H9 (cell line): ENCODE measurements around the gene GAS2L2. TPM values are rescaled to one million over a fixed set of nuclear protein-coding genes. Genes with fewer than 3 reads are reported as not detected.

Source experiments
- DNase-seq: peaks from one replicate; pipeline ENCODE4 v3.0.0-alpha.2; 2017
- H2AFZ ChIP-seq: one replicate; pipeline ENCODE4 v1.6.1; 2013; ENCODE audit warnings: mild to moderate bottlenecking, low read length, control low read depth, moderate library complexity
- H2AK5ac ChIP-seq: 2 replicates; pipeline ENCODE4 v1.6.1; 2013; ENCODE audit warnings: low read length, control low read depth, mixed read lengths; ENCODE audit not compliant: insufficient read length
- H2BK120ac ChIP-seq: one replicate; pipeline ENCODE4 v1.6.1; 2013; ENCODE audit warnings: low read depth, mild to moderate bottlenecking, low read length, control low read depth, inconsistent platforms; ENCODE audit not compliant: poor library complexity, severe bottlenecking
- H2BK12ac ChIP-seq: 2 replicates; pipeline ENCODE4 v1.6.1; 2013; ENCODE audit warnings: low read length, control low read depth, mixed read lengths, low read depth; ENCODE audit not compliant: insufficient read length
- H2BK15ac ChIP-seq: 2 replicates; pipeline ENCODE4 v1.6.1; 2013; ENCODE audit warnings: low read depth, low read length, control low read depth
- H2BK20ac ChIP-seq: one replicate; pipeline ENCODE4 v1.6.1; 2013; ENCODE audit warnings: low read depth, mild to moderate bottlenecking, low read length, control low read depth, inconsistent platforms; ENCODE audit not compliant: poor library complexity, severe bottlenecking
- H2BK5ac ChIP-seq: 2 replicates; pipeline ENCODE4 v1.6.1; 2013; ENCODE audit warnings: low read length, control low read depth, mixed read lengths; ENCODE audit not compliant: insufficient read length
- H3K14ac ChIP-seq: 2 replicates; pipeline ENCODE4 v1.6.1; 2013; ENCODE audit warnings: low read length, control low read depth; ENCODE audit not compliant: insufficient read depth
- H3K18ac ChIP-seq: 2 replicates; pipeline ENCODE4 v1.6.1; 2013; ENCODE audit warnings: low read depth, mild to moderate bottlenecking, mixed read lengths, low read length, control low read depth; ENCODE audit not compliant: insufficient read length
- H3K23ac ChIP-seq: 2 replicates; pipeline ENCODE4 v1.6.1; 2013; ENCODE audit warnings: low read length, control low read depth, mixed read lengths, low read depth; ENCODE audit not compliant: insufficient read length
- H3K23me2 ChIP-seq: 2 replicates; pipeline ENCODE4 v1.6.1; 2013; ENCODE audit warnings: low read depth, mild to moderate bottlenecking, mixed read lengths, low read length, control low read depth; ENCODE audit not compliant: insufficient read length, poor library complexity, severe bottlenecking
- H3K27ac ChIP-seq: 2 replicates; pipeline ENCODE4 v1.5.1; 2013; ENCODE audit warnings: low read length, control low read depth, mixed read lengths, low read depth; ENCODE audit not compliant: insufficient read length
- H3K27me3 ChIP-seq: 2 replicates; pipeline ENCODE4 v1.6.1; 2013; ENCODE audit warnings: low read length, control low read depth, inconsistent platforms; ENCODE audit not compliant: insufficient read depth
- H3K4ac ChIP-seq: 2 replicates; pipeline ENCODE4 v1.6.1; 2013; ENCODE audit warnings: low read depth, mild to moderate bottlenecking, control low read depth, inconsistent platforms, low read length, moderate library complexity
- H3K4me1 ChIP-seq: 2 replicates; pipeline ENCODE4 v1.6.1; 2013; ENCODE audit warnings: low read length, control low read depth, inconsistent platforms; ENCODE audit not compliant: insufficient read depth
- H3K4me2 ChIP-seq: 2 replicates; pipeline ENCODE4 v1.6.1; 2013; ENCODE audit warnings: low read length, control low read depth, mixed read lengths; ENCODE audit not compliant: insufficient read length, insufficient read depth
- H3K56ac ChIP-seq: 2 replicates; pipeline ENCODE4 v1.6.1; 2013; ENCODE audit warnings: low read depth, mild to moderate bottlenecking, mixed read lengths, low read length, control low read depth; ENCODE audit not compliant: insufficient read length
- H3K79me1 ChIP-seq: 2 replicates; pipeline ENCODE4 v1.6.1; 2013; ENCODE audit warnings: low read depth, mild to moderate bottlenecking, moderate library complexity, low read length, control low read depth, inconsistent platforms; ENCODE audit not compliant: insufficient read depth, poor library complexity, severe bottlenecking
- H3K79me2 ChIP-seq: 2 replicates; pipeline ENCODE4 v1.6.1; 2013; ENCODE audit warnings: low read length, control low read depth, inconsistent platforms; ENCODE audit not compliant: insufficient read depth
- H3K9ac ChIP-seq: 2 replicates; pipeline ENCODE4 v1.6.1; 2013; ENCODE audit warnings: low read length, control low read depth, mixed read lengths; ENCODE audit not compliant: insufficient read length; ENCODE audit errors: extremely low read depth
- H3K9me3 ChIP-seq: one replicate; pipeline ENCODE4 v1.6.1; 2013; ENCODE audit warnings: low read depth, low read length, inconsistent platforms; ENCODE audit not compliant: control insufficient read depth
- H3T11ph ChIP-seq: one replicate; pipeline ENCODE4 v1.6.1; 2013; ENCODE audit warnings: mild to moderate bottlenecking, low read length, control low read depth, inconsistent platforms
- H4K20me1 ChIP-seq: one replicate; pipeline ENCODE4 v1.6.1; 2013; ENCODE audit not compliant: control insufficient read depth, insufficient read length, insufficient read depth
- H4K5ac ChIP-seq: 2 replicates; pipeline ENCODE4 v1.6.1; 2013; ENCODE audit warnings: low read depth, mild to moderate bottlenecking, mixed read lengths, low read length, control low read depth; ENCODE audit not compliant: insufficient read length
- H4K8ac ChIP-seq: replicated peaks from 2 replicates; pipeline ENCODE4 v1.6.1; 2013; ENCODE audit warnings: low read length, control low read depth, mixed read lengths, low read depth; ENCODE audit not compliant: insufficient read length
- H4K91ac ChIP-seq: 2 replicates; pipeline ENCODE4 v1.6.1; 2013; ENCODE audit warnings: low read depth, mild to moderate bottlenecking, moderate library complexity, mixed read lengths, low read length, control low read depth; ENCODE audit not compliant: insufficient read length
- H3K27ac Mint-ChIP-seq, 3 experiments: 2 replicates in 2 of 3; 3 replicates in 1 of 3; pipeline ENCODE4 v1.8.0; 2020 to 2021; ENCODE audit warnings: mixed read lengths in 3 of 3, mild to moderate bottlenecking in 1 of 3, moderate library complexity in 1 of 3
- H3K27me3 Mint-ChIP-seq: 2 replicates; pipeline ENCODE4 v1.8.0; 2021; ENCODE audit warnings: low read depth, mild to moderate bottlenecking, moderate library complexity, mixed read lengths
- H3K36me3 Mint-ChIP-seq, 3 experiments: 2 replicates in 2 of 3; 3 replicates in 1 of 3; pipeline ENCODE4 v1.8.0; 2020 to 2021; ENCODE audit warnings: low read depth in 3 of 3, mixed read lengths in 3 of 3; ENCODE audit not compliant: insufficient read depth in 1 of 3
- H3K4me1 Mint-ChIP-seq, 2 experiments: 2 replicates each; pipeline ENCODE4 v1.8.0; 2020; ENCODE audit warnings: mixed read lengths in 2 of 2
- H3K4me3 Mint-ChIP-seq, 2 experiments: 2 replicates in 1 of 2; 3 replicates in 1 of 2; pipeline ENCODE4 v1.8.0; 2020 to 2021; ENCODE audit warnings: mild to moderate bottlenecking in 2 of 2, mixed read lengths in 2 of 2, moderate library complexity in 1 of 2
- H3K9me3 Mint-ChIP-seq, 2 experiments: 2 replicates in 1 of 2; 3 replicates in 1 of 2; pipeline ENCODE4 v1.8.0; 2020; ENCODE audit warnings: mild to moderate bottlenecking in 2 of 2, mixed read lengths in 2 of 2, moderate library complexity in 1 of 2
- WGBS: extraction: QIAGEN DNeasy Blood & Tissue Kit; methylation state at CpG from one replicate; pipeline ENCODE4 v1.1.7; 2013; ENCODE audit warnings: missing lambda C conversion rate, low lambda C conversion rate, mixed read lengths; ENCODE audit not compliant: insufficient read length; ENCODE audit errors: extremely low coverage; 5-methylcytosine and 5-hydroxymethylcytosine counted together
- total RNA-seq: library from RNA; stranded (reverse); gene quantifications from 2 replicates; pipeline ENCODE4 v1.2.1, GENCODE V29; 2021
- TF ChIP-seq, protein P1 (sequence below): fragments of 200-600 bp; sonication (generic); conservative IDR thresholded peaks from 3 replicates; pipeline ENCODE4 v1.8.0; 2021; ENCODE audit warnings: antibody characterized with exemption, mild to moderate bottlenecking

The GAS2L2 gene
- total RNA-seq, 1 experiment from 2014 or later, result not detected

DNA sequence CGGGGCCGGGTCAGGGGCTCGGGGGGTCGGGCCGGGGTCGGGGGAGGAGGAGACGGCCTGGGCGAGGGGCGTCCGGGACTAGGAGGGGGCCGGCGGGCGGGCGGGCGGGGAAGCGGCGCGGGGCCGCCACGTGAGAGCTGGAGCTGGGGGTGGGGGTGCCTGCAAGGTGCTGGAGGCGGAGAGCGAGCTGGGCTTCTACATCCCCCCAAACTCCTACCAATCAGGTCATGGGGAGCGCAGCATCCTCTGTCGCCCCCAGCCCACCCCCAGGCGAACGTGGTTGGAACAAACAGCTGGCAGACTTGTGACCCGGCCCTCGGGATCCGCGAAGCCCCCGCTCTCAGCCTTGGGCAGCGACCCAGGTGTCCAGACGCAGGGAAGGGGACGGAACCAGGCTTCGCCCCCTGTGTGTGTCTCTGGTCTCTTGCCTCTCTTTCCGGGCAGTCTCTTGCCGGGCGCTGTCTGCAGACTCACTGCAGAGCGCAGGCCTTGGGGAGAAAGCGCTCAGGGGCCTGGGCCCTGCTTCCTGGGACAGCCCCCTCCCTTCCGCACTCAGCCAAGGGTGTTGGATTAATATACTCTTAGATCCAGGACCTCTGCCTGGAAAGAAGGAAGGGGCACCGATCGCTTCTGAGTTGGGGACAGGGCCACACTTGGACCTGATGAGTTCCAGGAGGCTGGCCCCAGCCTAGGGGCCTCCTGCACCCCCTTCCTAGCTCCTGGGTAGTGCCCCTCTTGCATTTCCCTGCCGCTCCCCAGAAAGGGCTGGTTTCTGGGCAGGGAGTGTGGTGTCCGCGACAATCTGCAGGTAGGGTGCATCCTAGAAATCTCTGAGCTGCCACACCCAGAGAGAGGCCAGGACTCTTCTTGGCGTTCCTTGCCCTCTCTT is 20.9 kb downstream of the GAS2L2 start:
- H3K4ac ChIP-seq, result no peak overlapping the region
- H3K9me3 Mint-ChIP-seq, result no peaks in the 10 kb centered on the region
- H2BK20ac ChIP-seq, result no peak overlapping the region
- H3K27me3 Mint-ChIP-seq, result peaks cover 28% of the 10 kb centered on the region
- no peaks in the 10 kb centered on the region for H3K27me3 ChIP-seq
- H3K79me1 ChIP-seq, result no peaks in the 10 kb centered on the region
- TF ChIP-seq, protein P1, sequence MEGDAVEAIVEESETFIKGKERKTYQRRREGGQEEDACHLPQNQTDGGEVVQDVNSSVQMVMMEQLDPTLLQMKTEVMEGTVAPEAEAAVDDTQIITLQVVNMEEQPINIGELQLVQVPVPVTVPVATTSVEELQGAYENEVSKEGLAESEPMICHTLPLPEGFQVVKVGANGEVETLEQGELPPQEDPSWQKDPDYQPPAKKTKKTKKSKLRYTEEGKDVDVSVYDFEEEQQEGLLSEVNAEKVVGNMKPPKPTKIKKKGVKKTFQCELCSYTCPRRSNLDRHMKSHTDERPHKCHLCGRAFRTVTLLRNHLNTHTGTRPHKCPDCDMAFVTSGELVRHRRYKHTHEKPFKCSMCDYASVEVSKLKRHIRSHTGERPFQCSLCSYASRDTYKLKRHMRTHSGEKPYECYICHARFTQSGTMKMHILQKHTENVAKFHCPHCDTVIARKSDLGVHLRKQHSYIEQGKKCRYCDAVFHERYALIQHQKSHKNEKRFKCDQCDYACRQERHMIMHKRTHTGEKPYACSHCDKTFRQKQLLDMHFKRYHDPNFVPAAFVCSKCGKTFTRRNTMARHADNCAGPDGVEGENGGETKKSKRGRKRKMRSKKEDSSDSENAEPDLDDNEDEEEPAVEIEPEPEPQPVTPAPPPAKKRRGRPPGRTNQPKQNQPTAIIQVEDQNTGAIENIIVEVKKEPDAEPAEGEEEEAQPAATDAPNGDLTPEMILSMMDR, result no peak
- no peaks in the 10 kb centered on the region for H3K9me3 ChIP-seq
- no peak overlapping the region for H3K14ac ChIP-seq
- H3K23me2 ChIP-seq, result peaks cover 6% of the 10 kb centered on the region
- peaks cover 3% of the 10 kb centered on the region; the same call in 1 of the 2 replicates for H3K4me1 ChIP-seq
- H3K36me3 Mint-ChIP-seq, result no peaks in the 10 kb centered on the region; a peak in 1 of 7 replicates
- no peak overlapping the region for H2AFZ ChIP-seq
- no peaks in the 10 kb centered on the region for H4K20me1 ChIP-seq
- no peak overlapping the region for H3K27ac ChIP-seq
- no peak overlapping the region for H2BK5ac ChIP-seq
- H4K5ac ChIP-seq, result no peak overlapping the region
- H3K23ac ChIP-seq, result no peak overlapping the region
- no peak overlapping the region for H3K27ac Mint-ChIP-seq
- H3K18ac ChIP-seq, result no peak overlapping the region
- H3K79me2 ChIP-seq, result no peaks in the 10 kb centered on the region
- H2AK5ac ChIP-seq, result no peak overlapping the region
- H3K4me3 Mint-ChIP-seq, result peak overlapping the region; percentile 81 to 92
- peaks cover 29 to 40% of the 10 kb centered on the region in 2 experiments for H3K4me1 Mint-ChIP-seq
- no peak overlapping the region for H4K91ac ChIP-seq
- WGBS, result no CpG with 5 or more reads among the region's 47 CpGs
- no peak overlapping the region for H3K56ac ChIP-seq
- peak overlapping the region; percentile 70 for H3K4me2 ChIP-seq
- no peak overlapping the region for H2BK12ac ChIP-seq
- H3T11ph ChIP-seq, result no peak overlapping the region
- no peak overlapping the region for H4K8ac ChIP-seq
- peak overlapping the region; percentile 26 for H3K9ac ChIP-seq
- no peak overlapping the region for H2BK15ac ChIP-seq
- H2BK120ac ChIP-seq, result no peak overlapping the region
- peak; percentile 56 for DNase-seq
